Measurements from ENCODE around the gene NEK6.
A peak's percentile ranks its signal among the peaks of the same experiment; 100 is the strongest.

NEK6 gene

DNA sequence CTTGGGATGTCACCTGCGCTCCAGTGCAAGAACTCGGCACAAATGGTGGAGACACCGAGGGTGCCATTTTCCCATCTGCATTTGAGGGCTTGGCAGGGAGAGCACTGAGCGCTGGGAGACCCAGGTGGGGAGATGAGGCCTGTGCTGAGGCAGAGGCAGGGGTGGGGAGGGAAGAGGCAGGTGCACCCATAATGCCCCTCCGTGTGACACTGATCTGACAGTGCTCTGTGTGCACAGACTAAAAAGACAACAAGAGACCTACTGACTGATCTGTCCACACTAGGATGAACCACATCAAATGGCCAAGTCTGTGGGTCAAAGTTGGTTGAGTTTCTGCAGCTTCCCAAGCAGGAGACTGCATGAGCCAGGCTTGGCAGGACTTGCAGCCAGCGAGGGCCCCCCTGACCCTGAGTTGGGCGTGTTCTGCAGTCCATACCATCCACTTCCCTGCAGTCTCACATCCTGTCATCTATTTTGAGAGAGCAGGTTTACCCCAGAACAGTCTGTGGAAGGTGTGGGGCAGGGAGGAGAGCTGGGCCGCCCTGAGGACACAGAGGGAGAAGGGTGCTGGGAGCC, 41.9 kb downstream of the NEK6 start:
- no peak for DNase-seq

DNA sequence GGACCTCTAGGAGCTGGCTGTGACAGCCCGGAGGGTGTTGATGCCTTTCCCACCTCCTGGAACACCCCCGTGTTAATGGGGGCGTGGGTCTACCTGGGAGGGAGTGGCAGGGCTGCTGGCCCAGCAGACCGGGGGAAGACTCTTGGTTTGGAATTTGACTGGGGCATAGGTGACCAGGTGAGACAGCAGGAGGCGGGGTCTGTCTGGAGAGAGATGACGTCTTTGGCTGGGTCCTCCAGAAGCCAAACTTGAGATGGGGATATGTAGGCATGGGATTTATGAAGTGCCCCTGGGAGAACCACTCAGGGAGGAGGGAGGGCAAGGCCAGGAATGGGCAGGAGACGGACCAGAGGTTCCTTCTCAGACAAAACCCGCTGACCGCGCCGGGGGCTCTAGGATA, 42.6 kb downstream of the NEK6 start:
- no peak for DNase-seq

DNA sequence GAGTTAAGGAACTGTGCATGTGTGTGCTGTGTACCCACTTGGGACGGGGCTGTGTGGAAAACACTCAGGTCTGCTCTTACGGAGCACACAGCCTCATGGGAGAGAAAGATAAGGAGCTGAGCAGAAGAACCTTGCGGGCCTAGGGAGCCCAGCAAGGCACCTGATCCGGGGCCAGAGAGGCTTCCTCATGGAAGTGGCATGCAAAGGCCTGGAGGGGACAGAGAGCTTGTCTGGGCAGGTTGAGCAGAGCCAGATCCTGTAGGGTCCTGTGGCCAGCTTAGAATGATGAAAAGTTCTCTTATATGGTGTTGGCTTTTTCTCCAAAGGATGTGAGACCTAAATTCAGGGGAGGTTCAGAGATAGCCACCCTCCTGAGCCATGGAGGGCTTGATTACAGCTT, 45.2 kb downstream of the NEK6 start:
- no peak for DNase-seq

DNA sequence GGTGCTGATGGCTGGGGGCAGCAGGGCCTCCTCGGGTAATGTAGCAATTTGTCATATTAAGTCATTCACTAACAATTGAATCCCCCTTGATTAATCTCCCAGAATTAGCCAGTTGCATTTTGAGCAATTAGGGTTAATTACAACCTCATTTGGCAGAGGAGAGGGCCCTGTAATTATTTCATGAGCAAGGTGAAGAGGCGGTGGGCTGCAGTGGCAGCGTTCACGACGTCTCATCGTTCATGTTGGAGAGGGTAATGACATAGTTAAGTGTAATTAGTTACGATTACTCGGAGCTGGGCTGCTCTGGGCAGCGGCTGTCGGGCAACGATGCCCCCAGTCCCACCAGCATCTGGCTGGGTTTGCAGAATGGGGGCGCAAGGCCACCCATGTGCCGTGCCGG, 46.0 kb downstream of the NEK6 start:
- DNase-seq, result no peak

DNA sequence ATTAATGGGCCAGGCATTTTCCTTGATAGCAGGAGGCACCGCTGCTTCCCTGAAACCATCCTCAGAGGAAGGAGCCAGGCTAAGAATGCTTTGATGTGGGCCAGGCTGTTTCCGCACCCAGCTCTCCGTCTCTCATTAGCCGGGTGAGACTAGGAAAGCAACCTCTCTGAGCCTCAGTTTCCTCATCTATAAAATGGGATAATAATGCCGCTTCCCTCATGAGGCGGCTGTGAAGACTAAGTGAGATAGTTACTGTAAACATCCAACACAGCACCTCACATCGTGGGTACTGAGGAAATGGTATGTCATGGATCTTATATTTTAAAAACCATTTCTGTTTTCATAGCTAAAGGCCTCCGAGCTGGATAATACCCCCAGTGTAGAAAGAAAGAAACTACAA, 46.5 kb downstream of the NEK6 start:
- no peak for DNase-seq

DNA sequence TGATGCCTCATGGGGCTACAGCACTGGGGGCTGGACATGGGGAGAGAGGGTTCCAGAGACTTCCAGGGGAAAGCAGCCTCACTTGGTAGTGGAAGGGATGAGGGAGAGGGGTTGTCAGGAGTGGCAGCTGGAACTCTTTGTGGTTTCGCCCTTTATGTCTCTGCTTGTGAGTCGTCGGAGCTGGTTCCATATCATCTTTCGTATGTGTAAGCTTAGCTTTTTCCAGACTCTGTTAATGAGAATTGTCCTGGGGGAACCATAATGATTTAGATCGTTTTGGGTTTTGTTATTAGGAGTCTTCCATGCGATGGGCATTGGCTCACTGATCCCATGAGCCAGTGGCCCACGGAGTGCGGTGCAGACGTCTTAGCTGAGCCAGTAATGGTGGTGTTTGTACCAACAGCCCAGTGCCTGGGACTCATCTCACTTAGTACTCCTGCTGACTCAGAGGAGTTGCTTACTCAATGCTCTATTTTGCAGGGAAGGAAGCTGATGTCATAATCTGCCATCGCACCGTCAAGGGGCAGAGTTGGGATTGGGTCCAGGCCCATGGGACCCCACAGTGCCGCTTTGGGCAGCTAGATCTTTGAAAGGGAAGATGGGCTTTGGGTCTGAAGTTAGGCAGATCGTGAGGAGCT, 48.5 kb downstream of the NEK6 start:
- DNase-seq, result peak; percentile 17

DNA sequence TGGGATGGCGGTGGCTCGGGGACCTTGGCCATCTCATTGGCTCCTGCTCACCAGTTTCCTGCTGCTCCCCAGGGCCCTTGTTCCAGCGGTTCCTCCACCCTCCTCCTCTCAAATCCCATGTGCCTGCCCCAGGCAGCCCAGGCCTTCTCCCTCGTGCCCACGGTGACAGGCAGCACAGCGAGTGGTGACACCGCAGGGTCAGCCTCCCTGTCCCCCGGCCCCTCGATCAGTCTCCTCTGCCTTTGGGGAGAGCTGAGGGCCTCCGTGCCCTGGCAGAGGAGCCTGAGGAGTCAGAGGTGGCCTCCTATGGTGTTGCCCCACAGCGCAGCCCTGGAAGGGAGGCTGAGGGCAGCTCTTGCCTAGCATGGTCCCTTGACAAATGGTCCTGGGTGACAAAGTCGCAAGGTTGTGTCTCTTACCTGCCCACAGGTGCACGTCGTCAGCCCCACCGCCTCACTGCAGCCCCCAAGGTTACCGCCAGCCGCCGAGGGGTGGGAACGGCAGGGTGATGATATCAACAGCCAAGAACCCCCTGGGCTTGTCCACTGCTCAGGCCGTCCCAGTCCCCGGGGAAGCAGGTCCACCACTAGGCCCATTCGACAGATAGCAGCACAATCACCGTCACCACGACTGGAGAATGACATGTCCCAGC, 49.8 kb downstream of the NEK6 start:
- DNase-seq, result no peak

DNA sequence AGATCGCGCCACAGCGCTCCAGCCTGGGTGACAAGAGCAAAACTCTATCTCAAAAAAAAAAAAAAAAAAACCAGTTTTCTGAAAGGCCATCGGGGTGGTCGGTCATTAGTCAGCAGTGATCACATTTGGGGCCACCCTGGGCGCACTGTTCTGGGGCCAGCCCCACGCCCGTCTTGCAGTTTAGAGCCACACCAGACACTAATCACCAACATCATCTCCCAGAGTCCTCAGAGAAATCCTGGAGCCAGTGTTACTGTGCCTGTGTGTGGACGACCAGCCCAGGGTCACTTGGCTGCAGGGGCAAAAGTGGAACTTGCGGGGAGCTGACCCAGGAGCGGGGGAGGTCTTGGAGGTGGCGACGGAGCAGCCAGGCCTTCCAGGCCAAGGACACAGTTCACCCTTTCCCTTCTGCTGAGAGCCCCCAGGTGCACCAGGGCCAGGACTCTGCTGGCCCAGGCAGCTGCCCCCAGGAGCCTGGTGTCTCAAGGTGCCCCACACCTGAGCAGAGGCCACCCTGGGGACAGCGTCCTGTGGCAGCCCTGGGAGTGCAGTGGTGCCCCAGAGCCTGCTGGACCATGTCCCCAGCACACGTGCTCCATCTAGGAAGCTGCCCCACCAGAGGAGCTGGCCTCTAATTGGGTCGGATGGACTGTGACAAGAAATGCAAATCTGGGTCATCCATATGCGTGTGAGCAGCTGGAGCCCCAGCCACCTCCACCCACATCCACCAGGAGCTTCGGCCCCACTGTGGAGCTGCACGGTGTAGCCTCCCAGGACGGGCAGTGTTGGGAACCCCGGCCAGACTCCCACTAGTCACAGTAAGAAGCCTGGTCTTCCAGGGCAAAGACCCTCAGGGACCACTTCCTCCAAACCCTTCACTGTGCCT, 51.1 kb downstream of the NEK6 start:
- no peak for DNase-seq

DNA sequence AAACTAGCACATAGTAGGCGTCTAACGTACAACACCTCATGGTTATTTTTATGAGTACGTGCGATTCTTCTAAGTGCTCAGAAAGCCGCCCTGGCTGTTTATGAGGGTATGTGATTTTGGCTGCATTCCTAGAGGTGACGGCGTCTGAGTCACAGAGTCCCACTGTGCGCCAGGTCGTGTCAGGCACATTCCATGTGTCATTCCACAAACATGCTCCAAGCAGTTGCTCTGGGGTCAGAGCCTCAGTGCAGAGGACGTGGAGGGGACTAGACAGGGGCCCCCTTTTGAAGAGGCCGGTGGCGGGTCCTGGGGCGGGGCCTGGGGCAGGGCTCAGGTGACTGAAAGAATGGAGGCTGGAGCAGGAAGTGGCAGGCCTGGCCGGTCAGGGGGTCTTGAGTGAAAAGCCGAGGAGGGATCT, 51.9 kb downstream of the NEK6 start:
- no peak for DNase-seq

DNA sequence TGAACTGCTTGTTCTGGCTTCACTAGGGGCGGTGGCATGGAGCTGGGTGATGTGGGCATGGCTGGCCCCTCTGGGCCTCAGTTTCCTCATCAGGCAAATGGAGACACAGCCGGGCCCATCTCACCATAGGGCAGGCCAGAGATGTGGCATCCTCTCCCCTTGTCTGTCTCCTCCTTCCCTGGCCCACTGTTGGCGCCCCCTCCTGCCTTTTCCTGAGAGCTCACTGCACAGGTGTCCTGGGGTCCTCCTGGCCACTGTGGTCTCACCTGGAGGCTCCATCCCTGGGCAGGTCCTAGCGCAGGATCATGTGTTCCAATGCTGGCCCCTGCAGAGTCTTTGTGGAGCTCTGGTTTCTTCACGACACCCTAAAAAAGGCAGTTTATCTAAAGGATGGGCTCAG, 53.5 kb downstream of the NEK6 start:
- no peak for DNase-seq

DNA sequence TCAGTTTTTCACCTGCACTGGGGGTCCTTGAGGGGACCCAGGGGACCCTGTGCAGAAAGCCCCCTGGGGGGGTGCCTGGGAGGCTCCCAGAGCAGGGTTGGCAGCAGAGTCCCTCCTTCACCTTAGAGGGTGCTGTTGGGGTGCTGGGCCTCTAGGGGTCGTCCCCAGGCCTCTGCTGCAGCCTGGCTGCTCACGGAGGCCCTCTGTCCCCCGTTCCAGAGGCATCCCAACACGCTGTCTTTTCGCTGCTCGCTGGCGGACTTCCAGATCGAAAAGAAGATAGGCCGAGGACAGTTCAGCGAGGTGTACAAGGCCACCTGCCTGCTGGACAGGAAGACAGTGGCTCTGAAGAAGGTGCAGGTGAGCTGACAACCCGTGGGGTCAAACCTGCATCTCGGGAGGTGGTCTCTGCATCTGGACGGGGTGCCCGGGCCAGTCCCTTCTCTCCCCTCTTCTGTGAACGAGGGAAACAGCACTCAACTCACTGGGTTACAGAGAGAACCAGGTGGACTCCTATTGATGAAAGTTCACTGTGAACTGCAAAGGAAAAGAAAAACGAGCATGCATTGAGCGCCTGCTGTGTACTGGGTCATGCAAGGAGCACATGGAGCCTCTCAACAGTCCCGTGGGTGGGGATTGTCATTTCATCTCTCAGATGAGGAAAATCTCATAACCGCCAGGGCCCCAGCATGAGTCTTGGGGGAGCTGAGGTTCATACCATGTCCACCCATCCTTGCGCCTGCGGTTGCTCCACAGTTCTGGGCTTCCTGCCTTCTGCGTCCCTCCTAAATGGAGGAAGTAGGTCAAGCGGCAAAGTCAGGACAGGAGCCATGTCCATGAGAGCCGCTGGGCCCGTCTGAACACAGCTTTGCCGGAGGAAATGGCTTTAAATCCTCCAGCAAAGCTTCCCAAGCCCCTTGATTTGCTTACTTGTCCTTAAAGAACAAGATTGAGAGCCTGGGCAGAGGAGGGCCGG, 54.8 kb downstream of the NEK6 start:
- no peak for DNase-seq

DNA sequence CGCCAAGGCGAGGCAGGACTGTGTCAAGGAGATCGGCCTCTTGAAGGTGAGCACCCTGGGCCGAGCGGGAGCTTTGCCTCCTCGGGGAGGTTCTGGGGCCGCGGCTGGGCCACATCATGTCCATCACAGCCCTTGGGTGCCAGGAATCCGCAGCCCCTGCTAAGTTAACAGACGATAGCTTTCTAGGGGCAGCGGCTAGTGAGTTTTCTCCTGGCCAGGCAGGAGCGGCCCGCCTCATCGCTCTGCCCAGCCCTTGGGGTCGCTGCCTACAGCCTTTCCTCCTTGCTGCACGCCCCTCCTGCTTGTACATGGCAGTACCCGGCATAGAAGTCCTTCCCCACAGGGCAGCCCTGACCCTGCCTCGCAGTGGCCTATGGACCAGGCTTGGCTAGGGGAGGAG, 56.2 kb downstream of the NEK6 start:
- DNase-seq, result no peak

DNA sequence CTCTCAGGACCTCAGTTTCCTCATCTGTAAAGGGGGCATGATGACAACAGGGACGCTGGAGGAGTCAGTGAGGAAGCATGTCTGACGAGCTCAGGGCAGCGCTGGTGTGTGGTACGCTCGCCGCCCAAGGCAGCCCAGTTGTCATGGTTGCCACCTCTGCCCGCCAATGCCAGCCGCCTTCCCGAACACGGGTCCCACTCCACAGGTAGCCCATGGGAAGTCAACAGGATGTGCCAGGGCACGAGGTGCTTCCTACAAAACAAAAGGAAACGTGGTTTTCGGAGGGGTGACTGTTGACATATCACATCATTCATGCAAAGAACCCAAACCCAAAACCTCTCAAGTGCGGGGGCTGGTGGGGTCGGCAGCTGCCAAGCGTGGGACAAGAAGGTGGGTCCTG, 58.1 kb downstream of the NEK6 start:
- no peak for DNase-seq

DNA sequence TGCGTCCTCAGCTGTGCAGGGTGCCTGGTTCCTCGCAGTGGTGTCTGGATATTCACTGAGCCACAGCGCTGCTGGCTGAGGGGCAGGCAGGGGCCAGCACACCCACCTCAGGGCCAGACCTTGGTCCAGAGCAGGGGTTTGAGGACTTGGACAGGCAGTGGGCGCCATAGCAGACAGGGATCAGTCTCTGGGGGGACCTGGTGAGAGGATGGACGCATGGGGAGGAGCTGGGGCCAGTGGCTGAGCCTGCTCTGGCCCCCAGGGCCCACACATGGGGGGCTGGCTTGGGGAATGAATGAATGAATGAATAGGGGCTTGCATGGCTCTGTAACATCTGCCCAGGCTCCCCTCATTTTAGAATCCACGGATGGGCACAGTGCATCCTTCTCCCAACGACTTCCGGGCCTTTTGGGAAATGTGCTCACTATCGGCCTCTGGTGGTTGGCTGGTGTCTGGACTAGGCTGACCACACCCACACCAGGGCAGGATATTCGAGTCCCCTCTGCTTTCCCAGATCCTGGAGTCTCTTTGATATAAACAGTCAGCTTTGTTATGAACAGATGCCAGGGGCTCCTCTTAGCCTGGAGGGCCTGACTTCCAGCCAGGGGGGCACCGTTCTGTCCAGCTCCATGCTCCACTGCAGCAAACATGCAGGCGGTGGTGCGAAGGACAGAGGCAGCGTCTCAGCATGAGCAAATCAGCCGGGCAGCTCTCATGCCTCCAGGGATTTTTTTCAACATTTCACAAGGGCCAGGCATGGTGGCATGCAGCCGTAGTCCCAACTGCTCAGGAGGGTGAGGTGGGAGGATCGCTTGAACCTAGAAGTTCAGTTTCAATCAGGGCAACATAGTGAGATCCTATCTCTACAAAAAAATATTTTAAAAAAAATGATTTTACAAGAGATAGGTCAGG, 62.6 kb downstream of the NEK6 start:
- DNase-seq, result peak; percentile 27

DNA sequence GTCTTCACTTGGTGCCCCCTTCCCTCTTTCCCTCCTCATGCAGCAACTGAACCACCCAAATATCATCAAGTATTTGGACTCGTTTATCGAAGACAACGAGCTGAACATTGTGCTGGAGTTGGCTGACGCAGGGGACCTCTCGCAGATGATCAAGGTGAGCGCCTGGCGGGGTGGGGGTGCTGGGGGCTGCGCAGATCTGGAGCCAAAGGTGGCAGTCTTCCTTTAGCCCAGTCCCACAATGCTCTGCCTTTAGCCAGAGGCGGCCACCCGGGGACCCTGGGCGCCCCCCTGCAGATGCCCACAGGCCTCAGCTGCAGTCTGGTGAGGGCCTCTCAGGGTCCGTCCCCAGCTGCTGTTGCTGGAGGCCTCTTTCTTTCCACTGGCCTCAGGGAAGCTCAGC, 63.7 kb downstream of the NEK6 start:
- DNase-seq, result no peak

DNA sequence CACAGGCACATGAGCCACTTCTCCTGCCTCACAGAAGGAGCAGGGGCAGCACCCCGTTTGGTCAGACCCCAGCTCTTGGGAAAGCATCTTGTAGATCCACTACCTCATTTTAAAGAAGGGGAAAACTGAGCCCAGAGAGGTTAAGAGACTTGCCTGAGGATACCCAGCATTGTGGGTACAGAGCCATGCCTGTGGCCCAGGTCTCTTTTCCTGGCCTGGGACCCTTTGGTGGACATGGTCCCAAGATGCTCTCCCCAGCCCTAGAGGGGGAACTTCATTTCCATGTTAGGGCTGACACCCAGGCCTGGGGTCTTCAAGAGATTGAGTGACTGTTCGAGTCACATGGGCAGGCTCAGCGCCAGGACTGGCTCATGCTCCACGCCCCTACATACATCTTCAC, 64.2 kb downstream of the NEK6 start:
- DNase-seq, result no peak

DNA sequence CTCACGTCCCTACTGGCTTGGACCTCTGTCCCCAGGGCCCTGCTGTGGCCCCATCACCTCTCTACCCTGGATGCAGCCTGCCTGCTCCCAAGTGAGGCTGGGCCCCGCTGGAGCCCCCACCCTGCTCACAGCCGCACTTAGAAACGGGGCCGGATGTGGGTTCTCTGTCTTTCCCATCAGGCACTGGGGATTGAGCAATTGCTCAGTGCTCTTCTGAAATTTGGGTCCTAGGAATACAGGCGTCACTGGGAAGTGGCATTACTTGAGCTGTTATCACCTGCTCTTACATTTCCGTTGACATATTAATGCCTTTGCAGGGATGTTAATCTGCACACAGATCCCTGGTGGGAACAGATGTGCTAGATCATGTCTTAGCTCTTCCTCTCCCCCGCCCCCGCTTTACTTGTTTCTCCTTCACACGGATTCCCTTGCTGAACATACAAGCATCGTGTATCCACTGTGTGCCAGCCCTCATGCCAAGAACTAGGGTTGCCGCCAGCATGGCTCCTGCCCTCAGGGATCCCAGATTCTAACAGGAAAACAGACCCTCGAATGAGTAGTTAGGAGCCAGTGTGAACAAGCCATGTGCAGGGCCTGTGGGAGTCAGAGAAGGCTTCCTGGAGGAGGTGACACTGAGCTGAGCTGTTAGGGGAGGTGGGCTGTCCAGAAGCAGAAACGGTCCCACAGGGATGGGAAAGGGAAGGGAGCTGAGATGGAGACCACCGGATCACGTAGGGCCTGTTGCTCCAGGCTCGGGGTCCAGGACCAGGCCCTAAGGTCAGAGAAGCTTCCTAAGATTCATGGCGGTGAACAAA, 65.1 kb downstream of the NEK6 start:
- DNase-seq, result no peak

DNA sequence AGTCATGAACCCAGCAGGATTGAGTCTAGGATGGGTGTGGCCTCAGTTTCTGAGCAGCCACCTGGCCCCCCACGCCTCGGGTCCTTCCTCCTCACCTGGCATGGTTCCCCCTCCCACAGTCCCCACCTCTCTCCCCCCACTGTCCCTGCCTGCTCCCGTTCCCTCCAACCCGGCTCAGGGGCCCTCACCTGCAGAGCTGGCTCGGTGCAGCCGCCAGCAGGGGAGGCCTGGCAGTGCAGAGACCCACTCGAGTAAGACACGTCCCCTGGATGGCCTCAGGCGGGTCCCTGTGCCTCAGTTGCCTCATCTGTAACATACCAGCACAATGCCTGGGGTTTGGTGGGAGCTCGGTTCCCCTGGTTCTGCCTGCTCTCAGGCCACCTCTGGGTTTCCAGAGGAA, 66.2 kb downstream of the NEK6 start:
- DNase-seq, result no peak

DNA sequence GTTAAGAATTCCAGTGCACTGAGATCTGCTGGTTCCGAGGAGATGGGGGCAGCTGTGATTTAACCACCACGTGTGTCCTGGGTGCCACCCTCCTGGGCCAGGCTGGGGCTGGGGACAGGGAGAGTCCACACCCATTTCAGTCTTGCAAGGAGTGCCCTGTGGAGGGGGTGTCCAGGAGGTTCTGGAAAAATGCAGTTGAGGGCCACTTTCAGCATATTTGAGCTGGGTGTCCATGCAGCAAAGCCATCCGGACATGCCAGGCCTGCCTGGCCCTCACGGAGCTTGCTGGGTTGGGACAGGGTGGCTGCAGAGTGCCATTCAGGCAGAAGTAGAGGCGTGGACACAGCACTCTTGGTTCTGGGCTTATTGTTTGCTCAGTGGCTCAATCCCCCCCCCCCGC, 68.1 kb downstream of the NEK6 start:
- DNase-seq, result no peak

DNA sequence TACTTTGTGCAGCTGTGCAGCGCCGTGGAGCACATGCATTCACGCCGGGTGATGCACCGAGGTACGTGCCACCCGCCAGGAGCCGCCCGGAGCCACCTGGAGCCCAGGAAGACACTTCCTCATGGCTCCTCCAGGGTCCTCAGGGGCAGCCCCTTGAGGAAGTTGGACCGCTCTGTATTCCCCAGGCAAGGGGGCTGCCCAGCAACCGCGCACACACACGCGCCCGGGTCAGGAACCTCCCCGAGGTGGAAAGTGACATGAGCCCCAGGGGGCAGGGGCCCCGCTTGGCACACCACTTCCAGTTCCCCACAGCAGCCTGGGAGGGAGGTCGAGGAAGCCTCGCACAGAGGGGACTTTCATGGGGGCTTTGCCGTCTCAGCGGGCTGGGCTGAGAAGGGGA, 68.6 kb downstream of the NEK6 start:
- no peak for DNase-seq

DNA sequence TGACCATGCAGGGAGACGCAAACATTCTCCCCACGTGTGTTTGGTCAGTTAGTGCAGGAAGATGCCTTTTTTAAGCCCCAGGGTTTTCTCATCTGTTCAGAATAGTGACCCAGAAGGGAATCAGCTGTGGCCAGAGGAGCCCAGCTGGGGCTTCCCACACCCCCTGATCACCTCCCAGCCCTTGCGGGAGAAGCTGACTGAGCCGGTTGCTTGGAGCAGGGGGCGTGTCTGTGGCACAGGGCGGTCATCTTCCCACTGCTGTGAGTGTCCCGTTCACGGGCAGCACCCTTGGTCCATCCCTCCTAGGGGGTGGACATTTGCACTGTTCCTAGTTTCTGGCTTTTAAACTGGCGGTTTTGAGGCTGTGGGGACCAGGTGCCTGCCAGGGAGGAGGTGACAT, 69.7 kb downstream of the NEK6 start:
- no peak for DNase-seq
